Effector CD8-positive, alpha-beta T cell (primary cell): ENCODE measurements around the gene CNTN1.

Experiments used
- DNase-seq: peaks from one replicate; lab custom pipeline; 2025; lab: John Stamatoyannopoulos, UW

The CNTN1 gene

GRCh38 chr12:40837891-40838429 lies 145.7 kb downstream of the CNTN1 start:
- no peak for DNase-seq

GRCh38 chr12:40843495-40843894 lies 151.3 kb downstream of the CNTN1 start:
- no peak for DNase-seq

- no peak for DNase-seq
Observed at GRCh38 chr12:40853221-40853620, 161.0 kb downstream of the CNTN1 start.

- DNase-seq, result no peak
Observed at GRCh38 chr12:40854604-40855003, 162.4 kb downstream of the CNTN1 start.

GRCh38 chr12:40864891-40865290 lies 172.7 kb downstream of the CNTN1 start:
- DNase-seq, result no peak

- DNase-seq, result no peak
Observed at GRCh38 chr12:40870981-40871380, 178.7 kb downstream of the CNTN1 start.

GRCh38 chr12:40874868-40875267 lies 182.6 kb downstream of the CNTN1 start:
- DNase-seq, result no peak

GRCh38 chr12:40889329-40889728 lies 197.1 kb downstream of the CNTN1 start:
- no peak for DNase-seq

GRCh38 chr12:40892528-40892927 lies 200.3 kb downstream of the CNTN1 start:
- DNase-seq, result no peak

GRCh38 chr12:40898505-40898904 lies 206.3 kb downstream of the CNTN1 start:
- no peak for DNase-seq

- no peak for DNase-seq
Observed at GRCh38 chr12:40903040-40903439, 210.8 kb downstream of the CNTN1 start.

- DNase-seq, result no peak
Observed at GRCh38 chr12:40907115-40907527, 214.9 kb downstream of the CNTN1 start.

GRCh38 chr12:40911676-40912075 lies 219.4 kb downstream of the CNTN1 start:
- DNase-seq, result no peak

- DNase-seq, result no peak
Observed at GRCh38 chr12:40915172-40915571, 222.9 kb downstream of the CNTN1 start.

GRCh38 chr12:40917561-40917960 lies 225.3 kb downstream of the CNTN1 start:
- no peak for DNase-seq

- no peak for DNase-seq
Observed at GRCh38 chr12:40921563-40922163, 229.4 kb downstream of the CNTN1 start.

GRCh38 chr12:40937891-40938290 lies 245.7 kb downstream of the CNTN1 start:
- DNase-seq, result no peak

- DNase-seq, result no peak
Observed at GRCh38 chr12:40942326-40942725, 250.1 kb downstream of the CNTN1 start.

- DNase-seq, result no peak
Observed at GRCh38 chr12:40945772-40946171, 253.5 kb downstream of the CNTN1 start.

- DNase-seq, result no peak
Observed at GRCh38 chr12:40946612-40947194, 254.5 kb downstream of the CNTN1 start.

GRCh38 chr12:40947797-40948196 lies 255.6 kb downstream of the CNTN1 start:
- no peak for DNase-seq

- DNase-seq, result no peak
Observed at GRCh38 chr12:40953076-40953475, 260.8 kb downstream of the CNTN1 start.

GRCh38 chr12:40957417-40957816 lies 265.2 kb downstream of the CNTN1 start:
- no peak for DNase-seq

- no peak for DNase-seq
Observed at GRCh38 chr12:40959041-40959440, 266.8 kb downstream of the CNTN1 start.
